Progenitor cell of endocrine pancreas (in vitro differentiated cells): ENCODE data around the gene MTHFD2L. TPM values are rescaled to one million over a fixed set of nuclear protein-coding genes. Genes with fewer than 3 reads are reported as not detected.

Experiments used
- DNase-seq: peaks from one replicate; pipeline ENCODE4 v3.0.0; 2021; ENCODE audit warnings: low spot score; ENCODE audit not compliant: unreplicated experiment
- H3K27ac Mint-ChIP-seq: 2 replicates; pipeline ENCODE4 v1.8.0; 2021; ENCODE audit warnings: mild to moderate bottlenecking, moderate library complexity, mixed read lengths
- H3K27me3 Mint-ChIP-seq: 2 replicates; pipeline ENCODE4 v1.8.0; 2021; ENCODE audit warnings: mixed read lengths
- H3K36me3 Mint-ChIP-seq: 2 replicates; pipeline ENCODE4 v1.8.0; 2022; ENCODE audit warnings: mixed read lengths; ENCODE audit not compliant: insufficient read depth
- H3K4me1 Mint-ChIP-seq: 2 replicates; pipeline ENCODE4 v1.8.0; 2021; ENCODE audit warnings: low read depth, mixed read lengths
- H3K4me3 Mint-ChIP-seq: 2 replicates; pipeline ENCODE4 v1.8.0; 2021; ENCODE audit warnings: low read depth, mild to moderate bottlenecking, moderate library complexity, mixed read lengths
- H3K9me3 Mint-ChIP-seq: 2 replicates; pipeline ENCODE4 v1.8.0; 2021; ENCODE audit warnings: low read depth, mixed read lengths
- CTCF ChIP-seq: fragments of 200-600 bp; sonication (generic); IDR thresholded peaks from one replicate; pipeline ENCODE4 v1.5.0; 2021; ENCODE audit warnings: antibody characterized with exemption, mild to moderate bottlenecking; ENCODE audit not compliant: unreplicated experiment
- total RNA-seq: library from RNA; stranded (reverse); gene quantifications from 2 replicates; pipeline ENCODE4 v1.2.1, GENCODE V29; 2021

MTHFD2L gene
- total RNA-seq, 1 donor from 2014 or later = 23.3 TPM

DNA sequence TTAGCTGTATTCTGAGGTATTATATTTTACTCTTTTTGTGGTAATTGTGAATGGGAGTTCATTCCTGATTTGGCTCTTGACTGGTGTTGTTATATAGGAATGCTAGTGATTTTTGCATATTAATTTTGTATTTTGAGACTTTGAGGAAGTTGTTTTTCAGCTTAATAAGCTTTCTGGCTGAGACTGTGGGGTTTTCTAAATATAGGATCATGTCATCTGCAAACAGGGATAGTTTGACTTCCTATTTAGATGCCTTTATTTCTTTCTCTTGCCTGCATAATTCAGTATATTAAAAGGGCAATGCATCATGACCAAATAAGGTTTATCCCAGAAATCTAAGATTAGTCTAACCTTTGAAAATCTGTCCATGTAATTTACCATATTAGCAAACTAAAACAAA, 105.6 kb downstream of the MTHFD2L start:
- Mint-ChIP-seq H3K27me3 (no peaks in the 10 kb centered on the region), H3K4me3 (no peak overlapping the region), H3K27ac (no peak overlapping the region), H3K36me3 (no peaks in the 10 kb centered on the region), H3K4me1 (no peaks in the 10 kb centered on the region), H3K9me3 (no peaks in the 10 kb centered on the region)
- TF ChIP-seq CTCF = no peak
- no peak for DNase-seq

DNA sequence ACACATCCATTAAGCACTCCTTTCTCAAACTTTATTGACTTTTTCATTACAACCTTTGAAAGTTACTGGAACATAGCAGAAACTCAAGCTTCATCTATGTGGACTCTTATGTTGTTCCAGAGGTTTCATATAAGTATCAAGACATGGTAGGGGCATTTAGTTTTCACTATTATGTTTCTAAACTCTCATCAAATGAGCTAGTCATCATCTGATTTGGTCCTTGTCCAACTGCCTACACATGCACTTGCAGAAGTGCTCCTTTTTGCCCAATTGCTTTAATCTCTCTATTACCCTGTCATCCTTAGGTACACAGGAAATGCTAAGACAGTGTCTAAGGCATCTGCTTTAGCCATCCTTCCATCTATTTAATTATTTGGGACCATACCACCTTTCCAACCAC, 108.2 kb downstream of the MTHFD2L start:
- no peaks in the 10 kb centered on the region for H3K4me1 Mint-ChIP-seq
- H3K36me3 Mint-ChIP-seq = no peaks in the 10 kb centered on the region
- H3K4me3 Mint-ChIP-seq = no peak overlapping the region
- H3K9me3 Mint-ChIP-seq = peaks cover 3% of the 10 kb centered on the region
- H3K27me3 Mint-ChIP-seq = no peaks in the 10 kb centered on the region
- TF ChIP-seq CTCF = no peak
- DNase-seq = no peak
- H3K27ac Mint-ChIP-seq = no peak overlapping the region

DNA sequence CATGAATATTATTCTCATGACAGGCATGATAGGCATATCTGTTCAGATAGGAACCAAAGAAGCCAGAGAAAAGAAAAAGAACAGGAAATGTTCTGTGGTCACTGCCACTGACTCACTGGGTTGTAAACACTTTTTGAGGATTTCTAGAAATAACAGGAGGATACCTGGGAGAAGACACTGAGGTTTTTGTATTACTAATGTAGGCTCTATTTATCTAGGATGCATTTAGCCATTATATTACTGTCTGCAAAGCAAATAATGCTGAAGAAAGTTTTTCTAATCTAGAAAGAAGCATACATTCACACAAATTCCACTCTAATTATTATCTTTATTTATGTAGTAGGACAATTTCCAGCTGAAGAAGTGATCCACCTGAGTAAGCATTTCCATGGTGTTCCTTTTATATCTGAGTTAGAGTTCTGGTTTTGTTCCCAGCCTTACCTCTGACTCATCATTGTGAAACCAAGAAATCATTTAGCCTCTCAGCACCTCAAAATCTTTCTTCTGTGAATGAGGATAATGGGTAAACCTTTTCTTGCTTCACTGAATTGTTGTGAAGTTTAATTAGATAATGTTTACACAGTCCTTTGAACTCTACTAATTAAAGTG, 110.2 kb downstream of the MTHFD2L start:
- DNase-seq = no peak
- Mint-ChIP-seq H3K4me1 (peaks cover 1% of the 10 kb centered on the region), H3K36me3 (no peaks in the 10 kb centered on the region), H3K27me3 (no peaks in the 10 kb centered on the region), H3K4me3 (no peak overlapping the region), H3K9me3 (peaks cover 3% of the 10 kb centered on the region), H3K27ac (no peak overlapping the region)
- no peak for TF ChIP-seq CTCF

DNA sequence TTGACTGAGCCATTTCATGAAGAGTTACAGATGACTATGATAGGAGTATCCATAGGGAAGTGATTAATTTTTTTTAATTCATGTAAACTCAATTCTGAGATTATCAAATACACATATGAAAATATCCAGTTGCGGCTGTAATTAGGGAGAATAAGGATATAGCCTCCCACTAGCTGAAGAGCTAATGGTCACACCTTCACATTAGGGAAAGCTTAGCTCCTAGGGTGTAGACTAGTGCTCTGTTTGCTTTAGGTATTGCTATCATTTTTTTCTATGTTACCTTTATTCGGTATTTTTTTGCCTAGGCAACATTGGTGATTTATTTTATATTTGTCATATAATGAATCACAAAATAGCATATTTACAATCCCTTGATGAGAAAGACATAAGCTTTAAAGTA, 110.7 kb downstream of the MTHFD2L start:
- no peaks in the 10 kb centered on the region for H3K27me3 Mint-ChIP-seq
- H3K36me3 Mint-ChIP-seq = no peaks in the 10 kb centered on the region
- no peak overlapping the region for H3K27ac Mint-ChIP-seq
- peaks cover 1% of the 10 kb centered on the region for H3K4me1 Mint-ChIP-seq
- peaks cover 3% of the 10 kb centered on the region for H3K9me3 Mint-ChIP-seq
- no peak overlapping the region for H3K4me3 Mint-ChIP-seq
- TF ChIP-seq CTCF = no peak
- DNase-seq = no peak

- Mint-ChIP-seq H3K27me3 (no peaks in the 10 kb centered on the region), H3K4me1 (peaks cover 4% of the 10 kb centered on the region), H3K9me3 (no peaks in the 10 kb centered on the region), H3K27ac (no peak overlapping the region), H3K36me3 (no peaks in the 10 kb centered on the region), H3K4me3 (no peak overlapping the region)
- TF ChIP-seq CTCF = no peak
- no peak for DNase-seq
Observed at GRCh38 chr4:74278490-74278889, 120.6 kb downstream of the MTHFD2L start.
